Effector memory CD4-positive, alpha-beta T cell (primary cell): ENCODE measurements around the gene AR.

Experiments used
- DNase-seq, 3 donors: peaks; one replicate each; pipeline ENCODE4 v3.0.0-alpha.2; 2020
- H3K27ac ChIP-seq: 2 replicates; pipeline ENCODE4 v1.7.0; 2013; ENCODE audit warnings: mild to moderate bottlenecking, low read length, moderate library complexity; ENCODE audit not compliant: insufficient read depth, poor library complexity, severe bottlenecking
- H3K27me3 ChIP-seq: replicated peaks from 2 replicates; pipeline ENCODE4 v1.7.0; 2013; ENCODE audit warnings: mild to moderate bottlenecking, low read length; ENCODE audit not compliant: insufficient read depth, control insufficient read depth, poor library complexity, severe bottlenecking
- H3K36me3 ChIP-seq: 2 replicates; pipeline ENCODE4 v1.7.0; 2013; ENCODE audit warnings: mild to moderate bottlenecking, low read length, moderate library complexity; ENCODE audit not compliant: control insufficient read depth, insufficient read depth
- H3K4me1 ChIP-seq: 2 replicates; pipeline ENCODE4 v1.7.0; 2013; ENCODE audit warnings: low read length, mild to moderate bottlenecking; ENCODE audit not compliant: control insufficient read depth, insufficient read depth, poor library complexity, severe bottlenecking
- H3K4me3 ChIP-seq: 2 replicates; pipeline ENCODE4 v1.7.0; 2013; ENCODE audit warnings: low read length, low read depth, mild to moderate bottlenecking; ENCODE audit not compliant: insufficient read depth, poor library complexity, severe bottlenecking
- H3K9me3 ChIP-seq: 2 replicates; pipeline ENCODE4 v1.7.0; 2013; ENCODE audit warnings: mild to moderate bottlenecking, low read length, moderate library complexity; ENCODE audit not compliant: control insufficient read depth

The AR gene

GRCh38 chrX:67538383-67538782 is 5.4 kb upstream of the AR start:
- DNase-seq = no peak
- Histone ChIP-seq H3K4me1 (no peaks in the 10 kb centered on the region), H3K27ac (no peak overlapping the region), H3K9me3 (no peaks in the 10 kb centered on the region), H3K27me3 (no peaks in the 10 kb centered on the region), H3K4me3 (no peak overlapping the region), H3K36me3 (no peaks in the 10 kb centered on the region)

GRCh38 chrX:67544281-67545035 is 637 bp downstream of the AR start:
- Histone ChIP-seq H3K27me3 (no peaks in the 10 kb centered on the region), H3K4me1 (no peaks in the 10 kb centered on the region), H3K9me3 (no peaks in the 10 kb centered on the region), H3K4me3 (no peak overlapping the region), H3K36me3 (no peaks in the 10 kb centered on the region), H3K27ac (no peak overlapping the region)
- DNase-seq = no peak

DNA sequence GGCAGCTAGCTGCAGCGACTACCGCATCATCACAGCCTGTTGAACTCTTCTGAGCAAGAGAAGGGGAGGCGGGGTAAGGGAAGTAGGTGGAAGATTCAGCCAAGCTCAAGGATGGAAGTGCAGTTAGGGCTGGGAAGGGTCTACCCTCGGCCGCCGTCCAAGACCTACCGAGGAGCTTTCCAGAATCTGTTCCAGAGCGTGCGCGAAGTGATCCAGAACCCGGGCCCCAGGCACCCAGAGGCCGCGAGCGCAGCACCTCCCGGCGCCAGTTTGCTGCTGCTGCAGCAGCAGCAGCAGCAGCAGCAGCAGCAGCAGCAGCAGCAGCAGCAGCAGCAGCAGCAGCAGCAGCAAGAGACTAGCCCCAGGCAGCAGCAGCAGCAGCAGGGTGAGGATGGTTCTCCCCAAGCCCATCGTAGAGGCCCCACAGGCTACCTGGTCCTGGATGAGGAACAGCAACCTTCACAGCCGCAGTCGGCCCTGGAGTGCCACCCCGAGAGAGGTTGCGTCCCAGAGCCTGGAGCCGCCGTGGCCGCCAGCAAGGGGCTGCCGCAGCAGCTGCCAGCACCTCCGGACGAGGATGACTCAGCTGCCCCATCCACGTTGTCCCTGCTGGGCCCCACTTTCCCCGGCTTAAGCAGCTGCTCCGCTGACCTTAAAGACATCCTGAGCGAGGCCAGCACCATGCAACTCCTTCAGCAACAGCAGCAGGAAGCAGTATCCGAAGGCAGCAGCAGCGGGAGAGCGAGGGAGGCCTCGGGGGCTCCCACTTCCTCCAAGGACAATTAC is 1.4 kb downstream of the AR start:
- H3K27ac ChIP-seq = no peak overlapping the region
- H3K9me3 ChIP-seq = no peaks in the 10 kb centered on the region
- no peaks in the 10 kb centered on the region for H3K4me1 ChIP-seq
- no peak overlapping the region for H3K4me3 ChIP-seq
- no peaks in the 10 kb centered on the region for H3K36me3 ChIP-seq
- DNase-seq = no peak
- H3K27me3 ChIP-seq = no peaks in the 10 kb centered on the region

GRCh38 chrX:67545893-67546495 is 2.2 kb downstream of the AR start:
- Histone ChIP-seq H3K9me3 (no peaks in the 10 kb centered on the region), H3K4me3 (no peak overlapping the region), H3K27ac (no peak overlapping the region), H3K27me3 (no peaks in the 10 kb centered on the region), H3K4me1 (no peaks in the 10 kb centered on the region), H3K36me3 (no peaks in the 10 kb centered on the region)
- no peak for DNase-seq

DNA sequence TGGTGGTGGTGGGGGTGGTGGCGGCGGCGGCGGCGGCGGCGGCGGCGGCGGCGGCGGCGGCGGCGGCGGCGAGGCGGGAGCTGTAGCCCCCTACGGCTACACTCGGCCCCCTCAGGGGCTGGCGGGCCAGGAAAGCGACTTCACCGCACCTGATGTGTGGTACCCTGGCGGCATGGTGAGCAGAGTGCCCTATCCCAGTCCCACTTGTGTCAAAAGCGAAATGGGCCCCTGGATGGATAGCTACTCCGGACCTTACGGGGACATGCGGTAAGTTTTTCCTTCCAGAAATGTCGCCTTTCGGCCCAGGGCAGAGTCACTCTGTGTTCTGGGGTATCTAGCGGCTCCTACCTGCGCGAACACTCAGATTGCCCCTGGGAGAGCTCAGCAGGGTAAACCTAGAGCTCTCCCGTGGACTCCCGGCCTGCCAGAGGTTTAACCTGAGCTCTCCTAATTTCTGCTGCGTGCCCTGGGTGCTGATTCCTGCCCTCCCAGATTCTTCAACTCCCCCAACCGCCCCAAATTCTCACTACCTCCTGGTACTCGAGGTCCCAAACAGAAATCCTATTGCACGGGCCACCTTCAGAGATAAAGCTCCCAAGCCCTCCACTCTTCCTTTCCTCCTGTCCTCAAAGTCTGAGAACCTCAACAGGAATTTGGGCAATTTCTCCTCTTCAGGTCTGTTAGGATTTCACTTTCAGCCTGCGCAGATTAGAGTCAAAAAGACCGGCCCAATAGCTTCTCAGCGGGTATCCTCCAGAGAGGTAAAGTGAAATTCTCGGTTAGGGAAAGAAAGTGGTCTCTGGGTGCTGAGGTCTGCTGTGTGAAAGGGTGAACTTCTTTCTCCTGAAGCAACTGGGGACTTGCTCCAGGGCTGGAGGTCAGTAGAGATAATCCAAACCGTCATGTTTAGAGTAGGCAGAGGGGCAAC is 2.9 kb downstream of the AR start:
- Histone ChIP-seq H3K27me3 (no peaks in the 10 kb centered on the region), H3K4me3 (no peak overlapping the region), H3K27ac (no peak overlapping the region), H3K36me3 (no peaks in the 10 kb centered on the region), H3K4me1 (no peaks in the 10 kb centered on the region), H3K9me3 (no peaks in the 10 kb centered on the region)
- DNase-seq = no peak

DNA sequence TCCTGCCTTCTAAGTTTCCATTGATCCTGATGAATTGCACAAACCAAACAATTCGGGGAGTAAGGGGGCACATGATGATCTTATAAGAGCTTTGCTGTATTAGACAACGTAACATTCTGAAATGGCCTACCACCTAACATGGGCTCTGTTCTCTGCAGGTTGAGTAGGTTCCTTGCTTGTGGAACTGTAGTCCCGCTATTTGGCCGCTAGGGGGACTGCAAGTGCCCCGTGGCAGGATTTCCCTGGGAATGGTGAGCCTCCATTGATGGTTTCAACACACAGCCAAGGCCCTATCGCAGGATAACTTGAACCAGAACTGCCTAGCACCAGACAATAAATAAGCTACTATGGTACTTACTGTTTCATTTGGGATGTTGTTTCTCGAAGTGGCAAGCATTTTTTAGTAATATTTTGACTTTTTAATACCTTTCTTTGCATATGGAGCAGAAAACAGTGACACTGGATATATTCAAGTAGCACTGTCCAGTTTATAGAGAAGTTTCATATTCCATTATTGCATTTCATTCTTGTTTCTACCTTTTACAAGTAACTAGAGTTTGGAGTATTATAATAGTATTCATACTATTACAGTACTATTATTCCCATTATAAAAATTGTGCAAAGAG is 11.9 kb downstream of the AR start:
- H3K27me3 ChIP-seq = no peaks in the 10 kb centered on the region
- no peaks in the 10 kb centered on the region for H3K36me3 ChIP-seq
- H3K9me3 ChIP-seq = no peaks in the 10 kb centered on the region
- no peak for DNase-seq
- H3K4me3 ChIP-seq = no peak overlapping the region
- H3K27ac ChIP-seq = no peak overlapping the region
- H3K4me1 ChIP-seq = no peaks in the 10 kb centered on the region

- Histone ChIP-seq H3K4me1 (no peaks in the 10 kb centered on the region), H3K36me3 (no peaks in the 10 kb centered on the region), H3K27me3 (no peaks in the 10 kb centered on the region), H3K4me3 (no peak overlapping the region), H3K9me3 (no peaks in the 10 kb centered on the region), H3K27ac (no peak overlapping the region)
- no peak for DNase-seq
Measured at GRCh38 chrX:67558267-67558666, 14.4 kb downstream of the AR start.

DNA sequence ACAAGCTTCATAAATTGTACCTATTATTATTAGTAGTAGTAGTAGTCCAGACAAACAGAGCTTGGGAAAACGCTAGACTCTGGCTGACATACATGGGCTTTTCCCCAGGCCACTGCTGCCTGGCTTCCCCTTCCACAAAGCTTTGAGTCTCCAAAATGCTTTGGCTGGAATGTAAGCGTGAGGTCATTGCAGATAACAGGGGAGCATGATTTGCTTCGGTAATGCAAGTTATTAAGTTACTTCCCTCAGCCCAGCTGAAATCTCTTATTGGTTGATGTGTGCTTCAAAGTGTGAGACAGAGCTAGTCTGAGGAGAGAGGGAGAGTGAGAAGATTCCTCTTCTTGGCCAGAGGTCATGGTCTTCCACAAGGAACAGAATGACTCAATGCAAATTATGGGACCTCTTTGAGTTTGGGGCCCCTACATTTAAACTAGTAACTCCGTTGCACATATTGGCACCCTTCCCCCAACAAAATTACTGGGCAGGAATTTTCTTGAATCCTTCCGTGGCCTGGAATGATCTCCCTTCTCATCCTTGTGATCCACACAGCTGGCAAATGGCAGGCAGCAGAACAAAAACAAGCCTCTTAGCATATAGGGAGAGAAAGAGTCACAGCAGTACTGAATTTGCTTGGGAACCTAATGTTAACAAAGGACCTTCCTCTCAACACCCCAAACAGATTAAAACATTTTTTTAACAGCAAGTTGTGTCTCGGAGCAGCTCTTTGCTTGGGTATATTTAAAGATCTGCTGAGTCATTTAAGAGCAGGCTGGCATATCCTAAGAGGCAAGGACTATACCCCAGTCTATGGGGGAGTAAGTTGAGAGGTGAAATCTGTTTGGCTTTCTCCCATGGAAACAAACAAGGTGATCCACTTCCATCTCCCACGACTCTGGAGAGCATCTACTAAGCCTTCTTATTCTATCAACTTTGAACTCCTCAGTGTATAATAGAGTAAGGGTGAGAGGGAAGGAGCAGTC is 19.9 kb downstream of the AR start:
- Histone ChIP-seq H3K27ac (no peak overlapping the region), H3K36me3 (no peaks in the 10 kb centered on the region)
- no peak for DNase-seq

More for the DNA sequence above, 19.9 kb downstream of the AR start:
- H3K27me3 ChIP-seq = no peaks in the 10 kb centered on the region
- H3K4me3 ChIP-seq = no peak overlapping the region
- H3K4me1 ChIP-seq = no peaks in the 10 kb centered on the region
- no peaks in the 10 kb centered on the region for H3K9me3 ChIP-seq
